ENCODE data around the gene PLA2G7. TPM values are rescaled to one million over a fixed set of nuclear protein-coding genes. Genes with fewer than 3 reads are reported as not detected.

The PLA2G7 gene
- polyA plus RNA-seq, 1 donor (not counting 4 experiments of a cell fraction or from before 2014, with no cell fraction given), result 4.8 TPM

GRCh38 chr6:46758960-46759753 lies 24.0 kb upstream of the PLA2G7 start:
- Histone ChIP-seq H4K20me1 (ENCODE audit: control insufficient read depth, extremely low read depth, insufficient read depth, low read length) (no peaks in the 10 kb centered on the region), H3K4me3 (ENCODE audit: control insufficient read depth in 2 of 3, extremely low read depth in 1 of 3, insufficient read depth in 2 of 3, low read depth in 1 of 3, low read length in 3 of 3) (no peak overlapping the region), H3K27ac (ENCODE audit: control insufficient read depth, insufficient read depth, low read length) (no peak overlapping the region), H3K9me1 (ENCODE audit: control insufficient read depth, extremely low read depth, insufficient read depth, low read length) (no peaks in the 10 kb centered on the region), H3K36me3 (ENCODE audit: control insufficient read depth in 2 of 2, extremely low read depth in 1 of 2, insufficient read depth in 2 of 2, low read length in 2 of 2) (no peaks in the 10 kb centered on the region), H3K9me3 (ENCODE audit: control insufficient read depth, low read depth, low read length) (no peaks in the 10 kb centered on the region), H2AFZ (ENCODE audit: control insufficient read depth, low read length) (no peak overlapping the region), H3K79me2 (ENCODE audit: control insufficient read depth, insufficient read depth, low read length) (no peaks in the 10 kb centered on the region), H3K9ac (ENCODE audit: control insufficient read depth, extremely low read depth, insufficient read depth, low read length) (no peak overlapping the region), H3K4me2 (ENCODE audit: control insufficient read depth, extremely low read depth, insufficient read depth, low read depth, low read length) (no peak overlapping the region), H3K27me3 (ENCODE audit: control insufficient read depth, extremely low read depth, insufficient read depth, low read length) (no peaks in the 10 kb centered on the region), H3K4me1 (ENCODE audit: control insufficient read depth, extremely low read depth, insufficient read depth, low read length) (no peaks in the 10 kb centered on the region)
- TF ChIP-seq CTCF (optimal IDR thresholded peaks at IDR 0.05 in 1 of 3, IDR thresholded peaks at IDR 0.05 in 1 of 3, conservative IDR thresholded peaks at IDR 0.05 in 1 of 3; ENCODE audit: extremely low read depth in 1 of 3, insufficient read depth in 2 of 3, low read length in 3 of 3), result no peak
- TF ChIP-seq EZH2 (IDR thresholded peaks at IDR 0.05; ENCODE audit: low read length), result no peak
- FAIRE-seq, result no peak
- DNase-seq (ENCODE audit: low read depth, low spot score), result no peak
- dilution Hi-C loops (cut with MboI; ENCODE audit: extremely low pct_ligation_motif_present, low sequenced_read_pairs), result no loop called here

- no peak overlapping the region for H3K4me2 ChIP-seq (ENCODE audit: control insufficient read depth, extremely low read depth, insufficient read depth, low read depth, low read length)
- no peak overlapping the region for H3K4me3 ChIP-seq (ENCODE audit: control insufficient read depth in 2 of 3, extremely low read depth in 1 of 3, insufficient read depth in 2 of 3, low read depth in 1 of 3, low read length in 3 of 3)
- no peaks in the 10 kb centered on the region for H3K9me1 ChIP-seq (ENCODE audit: control insufficient read depth, extremely low read depth, insufficient read depth, low read length)
- dilution Hi-C loops (cut with MboI; ENCODE audit: extremely low pct_ligation_motif_present, low sequenced_read_pairs), result no loop called here
- no peak overlapping the region for H3K9ac ChIP-seq (ENCODE audit: control insufficient read depth, extremely low read depth, insufficient read depth, low read length)
- no peaks in the 10 kb centered on the region for H3K79me2 ChIP-seq (ENCODE audit: control insufficient read depth, insufficient read depth, low read length)
- FAIRE-seq (no peak), DNase-seq (ENCODE audit: low read depth, low spot score) (no peak)
- no peaks in the 10 kb centered on the region for H4K20me1 ChIP-seq (ENCODE audit: control insufficient read depth, extremely low read depth, insufficient read depth, low read length)
- H2AFZ ChIP-seq (ENCODE audit: control insufficient read depth, low read length), result no peak overlapping the region
- H3K9me3 ChIP-seq (ENCODE audit: control insufficient read depth, low read depth, low read length), result no peaks in the 10 kb centered on the region
- H3K27ac ChIP-seq (ENCODE audit: control insufficient read depth, insufficient read depth, low read length), result no peak overlapping the region
- no peak for TF ChIP-seq CTCF (optimal IDR thresholded peaks at IDR 0.05 in 1 of 3, IDR thresholded peaks at IDR 0.05 in 1 of 3, conservative IDR thresholded peaks at IDR 0.05 in 1 of 3; ENCODE audit: extremely low read depth in 1 of 3, insufficient read depth in 2 of 3, low read length in 3 of 3)
- TF ChIP-seq EZH2 (IDR thresholded peaks at IDR 0.05; ENCODE audit: low read length), result no peak
- no peaks in the 10 kb centered on the region for H3K27me3 ChIP-seq (ENCODE audit: control insufficient read depth, extremely low read depth, insufficient read depth, low read length)
- H3K4me1 ChIP-seq (ENCODE audit: control insufficient read depth, extremely low read depth, insufficient read depth, low read length), result no peaks in the 10 kb centered on the region
- H3K36me3 ChIP-seq (ENCODE audit: control insufficient read depth in 2 of 2, extremely low read depth in 1 of 2, insufficient read depth in 2 of 2, low read length in 2 of 2), result no peaks in the 10 kb centered on the region
These were observed 22.0 kb upstream of the PLA2G7 start for GRCh38 chr6:46757214-46757596.

Measured in keratinocyte (primary cell).